K562 (cell line): ENCODE measurements around the gene LMAN1. TPM values are rescaled to one million over a fixed set of nuclear protein-coding genes. Genes with fewer than 3 reads are reported as not detected.

Experiments
- BRD4 ChIP-seq: fragments of 200-600 bp; sonication (generic); IDR thresholded peaks from 2 replicates; pipeline ENCODE4 v1.6.1; 2017; ENCODE audit warnings: inconsistent platforms
- CBX5 ChIP-seq: IDR thresholded peaks from 2 replicates; pipeline ENCODE4 v1.6.1; 2014; ENCODE audit warnings: low read depth, borderline replicate concordance
- CC2D1A ChIP-seq: fragments of 450-650 bp; IDR thresholded peaks from 2 replicates; pipeline ENCODE4 v1.6.1; 2017; ENCODE audit warnings: mild to moderate bottlenecking
- HEY1 ChIP-seq: fragments of 250-450 bp; sonication (Bioruptor Pico); IDR thresholded peaks from 2 replicates; pipeline ENCODE4 v1.5.0; 2020; ENCODE audit warnings: mild to moderate bottlenecking, moderate library complexity, borderline replicate concordance
- ILF3 ChIP-seq: fragments of 450-650 bp; IDR thresholded peaks from 2 replicates; pipeline ENCODE4 v1.6.1; 2018; ENCODE audit warnings: antibody characterized with exemption, mild to moderate bottlenecking, moderate library complexity, borderline replicate concordance
- KDM5B ChIP-seq: fragments of 200-600 bp; sonication (generic); IDR thresholded peaks from 2 replicates; pipeline ENCODE4 v1.6.1; 2012; ENCODE audit warnings: low read depth, mild to moderate bottlenecking, moderate library complexity, low read length, control low read depth, inconsistent platforms; ENCODE audit not compliant: insufficient replicate concordance
- MAZ ChIP-seq, 2 experiments: fragments of 450-650 bp in 1 of 2; sonication (generic) in 1 of 2; formaldehyde crosslinking; IDR thresholded peaks in 1 of 2; conservative IDR thresholded peaks in 1 of 2; 2 replicates each; pipeline versions ENCODE4 v1.4.0 to v1.5.0; 2020; ENCODE audit warnings: mild to moderate bottlenecking in 1 of 2, missing genetic modification reagents in 1 of 2
- MEF2D ChIP-seq: conservative IDR thresholded peaks from 2 replicates; pipeline ENCODE4 v1.6.1; 2016; ENCODE audit warnings: low read depth, missing genetic modification characterization, missing compliant biosample characterization
- MTA3 ChIP-seq: fragments of 450-650 bp; formaldehyde crosslinking; IDR thresholded peaks from 2 replicates; pipeline ENCODE4 v1.6.1; 2017; ENCODE audit warnings: mild to moderate bottlenecking, borderline replicate concordance
- PHF8 ChIP-seq: fragments of 200-600 bp; sonication (generic); IDR thresholded peaks from 2 replicates; pipeline ENCODE4 v1.6.1; 2012; ENCODE audit warnings: mixed run types, mild to moderate bottlenecking, inconsistent platforms, low read length, moderate library complexity, borderline replicate concordance
- SRSF7 ChIP-seq: fragments of 200-400 bp; formaldehyde crosslinking; optimal IDR thresholded peaks from 2 replicates; pipeline ENCODE3; 2017; ENCODE audit warnings: mild to moderate bottlenecking, low read depth, low read length
- TEAD4 ChIP-seq, 2 experiments: sonication (generic) in 1 of 2; formaldehyde crosslinking in 1 of 2; IDR thresholded peaks; 2 replicates each; pipeline versions ENCODE4 v1.6.1 to v1.8.0; 2012 to 2022; ENCODE audit warnings: borderline replicate concordance in 1 of 2, inconsistent platforms in 1 of 2, low read length in 1 of 2, mild to moderate bottlenecking in 1 of 2, missing genetic modification reagents in 1 of 2
- ZBTB7A ChIP-seq: IDR thresholded peaks from 2 replicates; pipeline ENCODE4 v1.6.1; 2011; ENCODE audit warnings: low read depth, mild to moderate bottlenecking, low read length, moderate library complexity, borderline replicate concordance; ENCODE audit not compliant: control insufficient read depth
- ZNF431 ChIP-seq: sonication (generic); formaldehyde crosslinking; IDR thresholded peaks from 2 replicates; pipeline ENCODE4 v1.8.0; 2022; ENCODE audit warnings: mild to moderate bottlenecking, missing genetic modification reagents
- polyA plus RNA-seq, 8 experiments: library from polyadenylated mRNA; depleted of rRNA in 4 of 8; stranded (reverse) in 5 of 8; unstranded in 3 of 8; fragments of >200 nt; fragmentation: Nextera tagmentation in 2 of 8; fragmentation: Illumina TruSeq in 1 of 8; extraction: Ambion mirVana in 2 of 8; extraction: Trizol in 1 of 8; gene quantifications; 2 replicates each; pipeline versions ENCODE4 v1.2.1 to v1.2.3, GENCODE V29; 2011 to 2014; ENCODE audit warnings: inconsistent platforms in 1 of 8, missing spikeins in 1 of 8
- total RNA-seq, 7 experiments: library from RNA; depleted of rRNA in 6 of 7; stranded (reverse); fragments of >200 nt in 6 of 7; fragmentation: Illumina TruSeq in 2 of 7; extraction: Trizol in 2 of 7; gene quantifications; 2 replicates each; pipeline versions ENCODE4 v1.2.1 to v1.2.3, GENCODE V29; 2011 to 2021; ENCODE audit warnings: low replicate concordance in 1 of 7
- TF ChIP-seq, protein P1 (sequence below): sonication (generic); formaldehyde crosslinking; IDR thresholded peaks from 2 replicates; pipeline ENCODE4 v1.8.0; 2022; ENCODE audit warnings: missing genetic modification reagents, mild to moderate bottlenecking, borderline replicate concordance
- TF ChIP-seq, protein P2 (sequence below): fragments of 450-650 bp; IDR thresholded peaks from 2 replicates; pipeline ENCODE4 v1.6.1; 2016; ENCODE audit warnings: borderline replicate concordance
- TF ChIP-seq, protein P3 (sequence below): fragments of 250-450 bp; sonication (Bioruptor Pico); IDR thresholded peaks from 2 replicates; pipeline ENCODE4 v1.8.0; 2022; ENCODE audit warnings: moderate library complexity, mild to moderate bottlenecking, inconsistent platforms
- TF ChIP-seq, protein P4 (sequence below): fragments of 450-650 bp; IDR thresholded peaks from 2 replicates; pipeline ENCODE4 v1.6.1; 2017; ENCODE audit warnings: antibody characterized with exemption

The LMAN1 gene
- total and polyA plus RNA-seq, 9 of the 15 experiments (the other 6 are each of a cell fraction or from before 2014, with no cell fraction given): 18.8 to 108 (median 71.2) TPM

DNA sequence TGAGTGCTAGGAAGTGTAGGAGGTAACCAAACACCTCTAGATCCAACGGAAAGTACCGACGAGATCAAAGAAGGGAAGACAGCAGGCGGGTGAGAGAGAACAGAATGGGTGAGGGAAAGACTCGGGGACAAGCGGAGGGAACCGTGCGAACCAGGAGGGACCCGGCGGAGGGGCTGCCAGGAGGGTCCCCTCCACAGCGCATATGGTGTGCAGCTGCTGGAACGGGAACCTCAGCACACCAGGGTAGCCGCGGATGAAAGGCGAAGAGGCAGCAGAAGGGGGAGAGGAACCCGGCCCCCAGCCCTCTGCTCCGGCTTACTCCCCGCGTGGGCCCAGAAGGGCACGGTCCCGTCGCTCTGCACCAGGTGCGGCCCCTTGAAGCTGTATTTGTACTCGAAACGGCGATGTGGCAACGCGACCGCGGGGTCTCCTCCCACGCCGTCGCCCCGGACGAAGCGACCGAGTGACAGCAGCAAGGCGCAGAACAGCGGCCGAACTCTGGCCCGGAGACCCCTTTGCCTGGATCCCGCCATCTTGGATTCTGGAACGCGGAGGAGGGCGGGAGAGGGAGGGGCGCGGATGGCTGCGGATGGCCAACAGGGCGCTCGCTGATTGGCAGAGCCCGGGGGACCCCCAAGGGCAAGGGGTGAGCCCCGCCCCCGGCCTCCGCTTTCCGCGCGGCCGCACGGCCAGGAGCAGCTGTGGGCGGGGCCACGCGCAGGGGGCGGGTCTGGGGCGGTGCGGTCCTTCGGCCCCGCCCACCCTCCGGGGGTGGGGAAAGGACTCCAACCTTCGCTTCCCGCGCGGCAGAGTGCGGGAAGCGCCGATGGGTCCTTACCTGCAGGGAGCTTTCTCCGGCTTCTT lies at the start of gene LMAN1 (continued):
- TF ChIP-seq BRD4 (peak; percentile 75; the same call in 1 of the 2 replicates), MAZ (CRISPR knock-in tag; conservative IDR thresholded peaks at IDR 0.05 in 1 of 2, IDR thresholded peaks at IDR 0.05 in 1 of 2) (peak in 1 of 2 experiments; percentile 72; a peak in 3 of 4 replicates), SRSF7 (no peak), MEF2D (tag) (no peak), KDM5B (peak; percentile 70), ILF3 (no peak), HEY1 (no peak), MTA3 (0 out of 2 replicates have a peak, but pooled peaks have one; percentile 15), ZNF431 (CRISPR knock-in tag) (no peak), ZBTB7A (peak; percentile 67; the same call in 1 of the 2 replicates), CBX5 (no peak), CC2D1A (no peak), TEAD4 (IDR thresholded peaks at IDR 0.05; ENCODE audit: low read length) (no peak), TEAD4 (CRISPR knock-in tag; IDR thresholded peaks at IDR 0.05; ENCODE audit: borderline replicate concordance) (no peak), PHF8 (peak; percentile 85)
- TF ChIP-seq, protein P1, sequence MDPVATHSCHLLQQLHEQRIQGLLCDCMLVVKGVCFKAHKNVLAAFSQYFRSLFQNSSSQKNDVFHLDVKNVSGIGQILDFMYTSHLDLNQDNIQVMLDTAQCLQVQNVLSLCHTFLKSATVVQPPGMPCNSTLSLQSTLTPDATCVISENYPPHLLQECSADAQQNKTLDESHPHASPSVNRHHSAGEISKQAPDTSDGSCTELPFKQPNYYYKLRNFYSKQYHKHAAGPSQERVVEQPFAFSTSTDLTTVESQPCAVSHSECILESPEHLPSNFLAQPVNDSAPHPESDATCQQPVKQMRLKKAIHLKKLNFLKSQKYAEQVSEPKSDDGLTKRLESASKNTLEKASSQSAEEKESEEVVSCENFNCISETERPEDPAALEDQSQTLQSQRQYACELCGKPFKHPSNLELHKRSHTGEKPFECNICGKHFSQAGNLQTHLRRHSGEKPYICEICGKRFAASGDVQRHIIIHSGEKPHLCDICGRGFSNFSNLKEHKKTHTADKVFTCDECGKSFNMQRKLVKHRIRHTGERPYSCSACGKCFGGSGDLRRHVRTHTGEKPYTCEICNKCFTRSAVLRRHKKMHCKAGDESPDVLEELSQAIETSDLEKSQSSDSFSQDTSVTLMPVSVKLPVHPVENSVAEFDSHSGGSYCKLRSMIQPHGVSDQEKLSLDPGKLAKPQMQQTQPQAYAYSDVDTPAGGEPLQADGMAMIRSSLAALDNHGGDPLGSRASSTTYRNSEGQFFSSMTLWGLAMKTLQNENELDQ (CRISPR knock-in tag): no peak
- TF ChIP-seq, protein P2, sequence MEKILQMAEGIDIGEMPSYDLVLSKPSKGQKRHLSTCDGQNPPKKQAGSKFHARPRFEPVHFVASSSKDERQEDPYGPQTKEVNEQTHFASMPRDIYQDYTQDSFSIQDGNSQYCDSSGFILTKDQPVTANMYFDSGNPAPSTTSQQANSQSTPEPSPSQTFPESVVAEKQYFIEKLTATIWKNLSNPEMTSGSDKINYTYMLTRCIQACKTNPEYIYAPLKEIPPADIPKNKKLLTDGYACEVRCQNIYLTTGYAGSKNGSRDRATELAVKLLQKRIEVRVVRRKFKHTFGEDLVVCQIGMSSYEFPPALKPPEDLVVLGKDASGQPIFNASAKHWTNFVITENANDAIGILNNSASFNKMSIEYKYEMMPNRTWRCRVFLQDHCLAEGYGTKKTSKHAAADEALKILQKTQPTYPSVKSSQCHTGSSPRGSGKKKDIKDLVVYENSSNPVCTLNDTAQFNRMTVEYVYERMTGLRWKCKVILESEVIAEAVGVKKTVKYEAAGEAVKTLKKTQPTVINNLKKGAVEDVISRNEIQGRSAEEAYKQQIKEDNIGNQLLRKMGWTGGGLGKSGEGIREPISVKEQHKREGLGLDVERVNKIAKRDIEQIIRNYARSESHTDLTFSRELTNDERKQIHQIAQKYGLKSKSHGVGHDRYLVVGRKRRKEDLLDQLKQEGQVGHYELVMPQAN: no peak
- TF ChIP-seq, protein P3, sequence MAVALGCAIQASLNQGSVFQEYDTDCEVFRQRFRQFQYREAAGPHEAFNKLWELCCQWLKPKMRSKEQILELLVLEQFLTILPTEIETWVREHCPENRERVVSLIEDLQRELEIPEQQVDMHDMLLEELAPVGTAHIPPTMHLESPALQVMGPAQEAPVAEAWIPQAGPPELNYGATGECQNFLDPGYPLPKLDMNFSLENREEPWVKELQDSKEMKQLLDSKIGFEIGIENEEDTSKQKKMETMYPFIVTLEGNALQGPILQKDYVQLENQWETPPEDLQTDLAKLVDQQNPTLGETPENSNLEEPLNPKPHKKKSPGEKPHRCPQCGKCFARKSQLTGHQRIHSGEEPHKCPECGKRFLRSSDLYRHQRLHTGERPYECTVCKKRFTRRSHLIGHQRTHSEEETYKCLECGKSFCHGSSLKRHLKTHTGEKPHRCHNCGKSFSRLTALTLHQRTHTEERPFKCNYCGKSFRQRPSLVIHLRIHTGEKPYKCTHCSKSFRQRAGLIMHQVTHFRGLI: no peak
- TF ChIP-seq, protein P4, sequence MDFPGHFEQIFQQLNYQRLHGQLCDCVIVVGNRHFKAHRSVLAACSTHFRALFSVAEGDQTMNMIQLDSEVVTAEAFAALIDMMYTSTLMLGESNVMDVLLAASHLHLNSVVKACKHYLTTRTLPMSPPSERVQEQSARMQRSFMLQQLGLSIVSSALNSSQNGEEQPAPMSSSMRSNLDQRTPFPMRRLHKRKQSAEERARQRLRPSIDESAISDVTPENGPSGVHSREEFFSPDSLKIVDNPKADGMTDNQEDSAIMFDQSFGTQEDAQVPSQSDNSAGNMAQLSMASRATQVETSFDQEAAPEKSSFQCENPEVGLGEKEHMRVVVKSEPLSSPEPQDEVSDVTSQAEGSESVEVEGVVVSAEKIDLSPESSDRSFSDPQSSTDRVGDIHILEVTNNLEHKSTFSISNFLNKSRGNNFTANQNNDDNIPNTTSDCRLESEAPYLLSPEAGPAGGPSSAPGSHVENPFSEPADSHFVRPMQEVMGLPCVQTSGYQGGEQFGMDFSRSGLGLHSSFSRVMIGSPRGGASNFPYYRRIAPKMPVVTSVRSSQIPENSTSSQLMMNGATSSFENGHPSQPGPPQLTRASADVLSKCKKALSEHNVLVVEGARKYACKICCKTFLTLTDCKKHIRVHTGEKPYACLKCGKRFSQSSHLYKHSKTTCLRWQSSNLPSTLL: no peak
